NCI-H146 treated with DMSO at 0.1 percent for 48 hours (cell line): ENCODE results near the gene SMAGP.

Source experiments
- DNase-seq: peaks from one replicate; lab custom pipeline; 2025; ENCODE audit not compliant: unreplicated experiment; lab: John Stamatoyannopoulos, UW

SMAGP gene

GRCh38 chr12:51198568-51199365 is 71.4 kb downstream of the SMAGP start:
- no peak for DNase-seq

- DNase-seq = no peak
Measured at GRCh38 chr12:51197736-51198567, 72.3 kb downstream of the SMAGP start.

- DNase-seq = no peak
Measured at GRCh38 chr12:51196547-51196946, 73.7 kb downstream of the SMAGP start.

GRCh38 chr12:51195841-51196240 is 74.4 kb downstream of the SMAGP start:
- DNase-seq = no peak
